CD4-positive, alpha-beta T cell treated with Interleukin-1 beta for 1 hour (primary cell): ENCODE data around the gene SCLY.

Experiments
- DNase-seq, 2 donors: peaks; one replicate each; pipeline ENCODE4 v3.0.0-alpha.2; 2020 to 2022

SCLY gene

GRCh38 chr2:238077292-238077691, 16.5 kb downstream of the SCLY start:
- DNase-seq: no peak

DNA sequence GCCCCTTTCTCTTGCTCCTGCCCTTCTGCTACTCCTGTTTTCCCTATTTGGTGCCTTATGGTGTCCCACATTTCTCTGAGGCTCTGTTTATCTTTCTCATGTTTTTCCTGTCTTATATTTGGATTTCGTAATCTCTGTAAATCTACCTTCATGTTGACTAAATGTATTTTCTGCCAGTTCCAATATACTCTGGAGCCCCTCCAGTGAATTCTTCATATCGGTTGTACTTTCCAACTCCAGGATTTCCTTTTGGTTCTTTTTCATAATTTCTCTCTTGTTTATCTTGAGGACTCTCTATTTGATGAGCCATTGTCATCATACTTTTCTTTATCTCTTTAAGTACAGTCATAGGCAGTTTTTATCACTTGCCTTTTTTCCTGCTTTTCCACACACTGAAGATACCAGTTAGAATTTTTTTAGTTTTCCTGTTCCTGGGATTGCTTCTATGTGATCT, 19.1 kb downstream of the SCLY start:
- no peak for DNase-seq

GRCh38 chr2:238080518-238080917, 19.7 kb downstream of the SCLY start:
- DNase-seq: no peak

GRCh38 chr2:238081150-238081549, 20.3 kb downstream of the SCLY start:
- no peak for DNase-seq

DNA sequence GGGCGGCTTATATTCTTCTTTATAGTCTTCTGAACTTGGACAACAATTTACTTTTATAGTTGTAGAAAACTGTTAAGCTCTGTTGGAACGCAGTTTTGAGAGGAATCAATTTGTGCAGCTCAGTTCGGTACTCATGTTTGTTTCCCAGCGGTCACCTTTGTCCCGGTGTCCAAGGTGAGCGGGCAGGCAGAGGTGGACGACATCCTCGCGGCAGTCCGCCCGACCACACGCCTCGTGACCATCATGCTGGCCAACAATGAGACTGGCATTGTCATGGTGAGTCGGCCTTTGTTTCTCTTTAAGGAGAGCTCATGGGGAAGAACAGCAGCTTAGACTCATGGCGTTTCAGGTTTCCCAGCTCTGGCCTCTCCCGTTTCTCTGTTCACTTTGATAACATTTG, 20.8 kb downstream of the SCLY start:
- no peak for DNase-seq

GRCh38 chr2:238082151-238082550, 21.4 kb downstream of the SCLY start:
- no peak for DNase-seq

- DNase-seq: no peak
Observed at GRCh38 chr2:238082827-238083226, 22.0 kb downstream of the SCLY start.

DNA sequence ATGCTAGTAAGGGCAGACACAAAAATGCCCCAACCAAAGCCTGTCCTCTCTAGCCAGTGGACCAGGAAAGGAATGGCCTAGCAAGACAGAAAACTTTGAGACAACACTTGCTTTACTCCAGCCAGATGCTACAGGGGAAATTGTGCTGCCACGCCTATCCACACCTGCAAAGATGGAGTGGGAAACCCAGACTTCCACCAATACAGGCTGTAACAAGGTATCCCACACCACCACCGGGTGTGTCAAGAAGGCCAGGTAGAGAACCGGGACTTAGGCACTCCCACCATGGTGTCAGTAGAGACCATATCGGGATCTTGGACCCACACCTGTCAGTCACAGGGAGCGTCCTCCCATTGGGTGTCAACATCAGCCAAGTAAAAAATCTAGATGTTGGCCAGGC, 23.1 kb downstream of the SCLY start:
- DNase-seq: no peak

DNA sequence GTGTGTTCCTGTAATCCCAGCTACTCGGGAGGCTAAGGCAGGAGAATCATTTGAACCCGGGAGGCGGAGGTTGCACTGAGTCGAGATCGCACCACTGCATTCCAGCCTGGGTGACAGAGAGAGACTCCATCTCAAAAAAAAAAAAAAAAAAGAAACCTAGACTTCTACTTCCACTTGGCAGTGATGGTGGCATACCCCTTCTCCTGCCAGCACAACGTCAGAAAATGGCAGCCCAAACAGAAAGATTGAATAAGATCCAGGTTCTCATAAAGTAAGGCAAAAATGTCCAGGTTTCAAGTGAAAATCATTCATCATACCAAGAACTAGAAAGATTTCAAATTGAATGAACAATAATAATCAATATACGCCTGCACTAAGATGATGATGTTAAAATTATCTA, 24.0 kb downstream of the SCLY start:
- no peak for DNase-seq

DNA sequence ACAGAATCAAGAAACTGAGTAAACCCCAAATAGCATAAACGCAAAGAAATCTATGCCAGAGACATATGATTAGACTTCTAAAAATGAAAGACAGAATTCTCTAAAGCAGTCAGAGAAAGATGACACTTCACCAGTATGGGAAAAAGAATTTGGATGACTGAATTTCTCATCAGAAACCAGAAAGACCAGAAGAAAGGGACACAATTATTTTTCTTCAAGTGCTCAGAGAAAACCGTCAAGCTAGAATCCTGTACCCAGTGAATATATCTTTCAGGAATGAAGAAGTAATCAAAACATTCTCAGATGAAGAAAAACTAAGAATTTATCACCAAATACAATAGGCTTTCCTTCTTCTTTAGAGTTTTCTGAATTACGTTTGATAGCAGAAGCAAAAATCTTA, 25.1 kb downstream of the SCLY start:
- no peak for DNase-seq

DNA sequence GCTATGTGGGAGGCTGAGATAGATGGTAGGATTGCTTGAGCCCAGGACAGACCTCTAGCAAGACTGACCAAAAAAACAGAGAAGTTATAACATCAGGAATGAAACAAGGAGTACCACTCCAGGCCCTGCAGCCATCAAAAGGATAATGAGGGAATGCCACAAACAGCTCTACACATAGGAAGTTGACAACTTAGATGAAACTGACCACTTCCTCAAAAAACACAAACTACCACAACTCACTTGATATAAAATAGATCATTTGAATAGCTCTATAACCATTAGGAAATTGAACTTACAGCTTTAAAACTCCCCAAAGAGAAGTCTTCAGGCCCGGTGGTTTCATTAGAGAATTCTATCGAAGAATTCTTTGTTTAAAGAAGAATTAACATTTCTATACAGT, 26.4 kb downstream of the SCLY start:
- DNase-seq: no peak

- no peak for DNase-seq
Observed at GRCh38 chr2:238090887-238091286, 30.1 kb downstream of the SCLY start.

GRCh38 chr2:238091436-238092060, 30.7 kb downstream of the SCLY start:
- no peak for DNase-seq

DNA sequence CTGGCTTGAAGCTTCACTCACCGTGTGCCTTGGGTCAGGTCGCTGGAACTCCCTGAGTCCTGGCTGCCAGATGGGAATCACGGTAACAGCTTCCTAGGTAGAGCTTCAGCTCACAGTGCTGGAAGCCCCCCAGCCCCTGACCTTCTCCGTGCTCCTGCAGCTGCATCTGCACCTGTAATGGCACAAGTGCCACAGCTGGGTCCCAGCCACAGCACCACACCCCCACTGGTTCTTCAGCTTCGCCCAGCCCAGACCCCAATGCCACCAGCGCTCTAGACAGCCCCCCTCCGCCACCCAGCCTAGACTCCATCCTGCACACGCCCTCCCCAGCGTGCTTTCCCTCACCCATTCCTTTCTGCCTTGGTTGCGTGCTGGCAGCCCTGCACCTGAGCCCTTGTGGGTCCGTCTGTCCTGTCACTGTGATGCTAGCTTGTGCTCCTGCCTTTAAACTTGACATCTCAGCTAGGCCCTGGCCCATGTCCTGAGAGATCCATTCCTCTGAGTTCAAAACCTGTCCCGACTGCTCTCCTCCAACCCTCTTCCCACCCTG, 31.8 kb downstream of the SCLY start:
- DNase-seq: no peak

GRCh38 chr2:238093181-238094140, 32.7 kb downstream of the SCLY start:
- no peak for DNase-seq

DNA sequence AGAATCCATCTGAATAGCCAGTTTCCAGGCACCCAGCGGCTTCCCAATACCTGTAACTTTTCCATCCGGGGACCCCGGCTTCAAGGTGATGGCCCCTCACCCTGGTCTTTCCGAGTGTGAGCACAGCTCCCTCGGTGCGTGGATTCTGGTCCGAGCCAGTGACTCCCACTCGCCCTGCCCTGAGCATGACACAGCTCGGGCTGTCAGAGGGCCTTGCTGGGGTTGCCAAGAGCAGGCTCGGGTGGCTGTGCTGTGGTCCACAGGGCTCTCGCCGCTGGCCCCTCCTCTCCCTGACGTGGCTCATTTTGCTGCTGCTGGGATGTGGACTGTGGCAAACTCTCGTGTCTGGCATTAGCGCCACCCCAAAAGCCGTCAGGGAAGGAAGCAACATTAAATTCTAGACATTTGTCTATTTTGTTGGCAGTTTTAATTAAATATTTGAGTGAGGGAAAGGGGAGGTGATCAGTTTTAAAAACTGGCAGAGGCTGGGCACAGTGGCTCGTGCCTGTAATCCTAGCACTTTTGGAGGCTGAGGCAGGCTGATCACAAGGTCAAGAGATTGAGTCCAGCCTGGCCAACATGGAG, 33.7 kb downstream of the SCLY start:
- DNase-seq: no peak

- no peak for DNase-seq
Observed at GRCh38 chr2:238095143-238095542, 34.3 kb downstream of the SCLY start.

DNA sequence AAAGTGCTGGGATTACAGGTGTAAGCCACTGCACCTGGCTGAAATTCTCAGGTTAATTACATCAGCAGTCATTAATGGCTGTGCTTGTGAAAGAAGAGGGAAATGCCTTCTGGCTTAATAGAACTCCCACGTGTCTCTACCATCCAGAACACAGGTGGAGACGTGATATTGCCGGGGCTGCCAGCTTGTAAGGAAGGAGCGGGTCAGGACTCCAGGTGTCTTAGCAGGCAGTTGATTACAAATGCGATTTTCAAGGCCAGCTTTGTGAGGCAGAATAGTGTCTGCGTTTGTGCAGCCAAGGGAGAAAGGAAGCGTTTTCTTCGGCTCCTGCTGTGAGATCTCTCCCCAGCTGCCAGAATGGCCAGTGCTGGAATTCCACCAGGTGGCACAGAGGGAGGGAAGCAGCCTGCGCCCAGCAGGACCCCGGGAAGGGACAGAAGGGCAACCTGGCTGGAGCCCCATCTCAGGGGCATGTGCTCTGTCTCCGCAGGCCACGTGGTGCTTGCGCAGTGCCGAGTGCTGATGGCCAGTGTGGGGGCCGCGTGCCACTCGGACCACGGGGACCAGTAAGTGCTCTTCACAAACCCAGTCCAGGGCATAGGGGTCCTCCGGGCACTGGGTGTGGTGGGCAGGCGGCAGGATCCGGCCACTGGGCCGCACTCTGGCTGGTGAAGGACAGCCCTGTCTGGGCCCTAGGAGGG, 35.7 kb downstream of the SCLY start:
- no peak for DNase-seq

GRCh38 chr2:238097201-238097987, 36.6 kb downstream of the SCLY start:
- DNase-seq: no peak

- peak; percentile 36 to 56 for DNase-seq
Observed at GRCh38 chr2:238097988-238098871, 37.4 kb downstream of the SCLY start.
